Skeletal muscle cell (primary cell): ENCODE results near the gene MYOM1.

ENCODE experiments used
- DNase-seq: peaks from one replicate; pipeline ENCODE4 v3.0.0-alpha.2; 2010; ENCODE audit warnings: low read depth
- H3K4me3 ChIP-seq: 2 replicates; pipeline ENCODE4 v1.5.1; 2011; ENCODE audit warnings: low read depth, mild to moderate bottlenecking, control low read depth, low read length, moderate library complexity

MYOM1 gene

GRCh38 chr18:3219631-3220335 lies at the start of gene MYOM1:
MYOM1 (minus strand) TSS chr18:3219968; CDS start chr18:3215223, 4,745 bp downstream.
- no peak for DNase-seq
- no peak within 1 kb of the TSS for H3K4me3 ChIP-seq

GRCh38 chr18:3269241-3269913 lies 49.6 kb upstream of the MYOM1 start:
- DNase-seq: no peak
- H3K4me3 ChIP-seq: no peak overlapping the region

- no peak overlapping the region for H3K4me3 ChIP-seq
- DNase-seq: no peak
Measured at GRCh38 chr18:3268306-3268705, 48.5 kb upstream of the MYOM1 start.

GRCh38 chr18:3266062-3266608 lies 46.4 kb upstream of the MYOM1 start:
- no peak overlapping the region for H3K4me3 ChIP-seq
- DNase-seq: no peak

GRCh38 chr18:3265564-3266033 lies 45.8 kb upstream of the MYOM1 start:
- no peak for DNase-seq
- no peak overlapping the region for H3K4me3 ChIP-seq

GRCh38 chr18:3264362-3264761 lies 44.6 kb upstream of the MYOM1 start:
- H3K4me3 ChIP-seq: no peak overlapping the region
- no peak for DNase-seq

- no peak for DNase-seq
- H3K4me3 ChIP-seq: peak overlapping the region; percentile 87
Measured at GRCh38 chr18:3263132-3263700, 43.4 kb upstream of the MYOM1 start.

- peak overlapping the region; percentile 87 for H3K4me3 ChIP-seq
- no peak for DNase-seq
Measured at GRCh38 chr18:3262234-3263131, 42.7 kb upstream of the MYOM1 start.

- no peak for DNase-seq
- H3K4me3 ChIP-seq: peak within 1 kb of the TSS; percentile 87
Measured at GRCh38 chr18:3261373-3262233, 41.8 kb upstream of the MYOM1 start, which contains the start of gene MYL12B. MYL12B (plus strand) TSS chr18:3262133; CDS start chr18:3272899, 10,766 bp downstream.

GRCh38 chr18:3260995-3261372 lies 41.2 kb upstream of the MYOM1 start:
- no peak for DNase-seq
- peak overlapping the region; percentile 87 for H3K4me3 ChIP-seq

- no peak overlapping the region for H3K4me3 ChIP-seq
- no peak for DNase-seq
Measured at GRCh38 chr18:3257627-3258120, 37.9 kb upstream of the MYOM1 start.

- DNase-seq: no peak
Measured at GRCh38 chr18:3256693-3257626, 37.2 kb upstream of the MYOM1 start.

GRCh38 chr18:3255611-3256165 lies 35.9 kb upstream of the MYOM1 start:
- no peak overlapping the region for H3K4me3 ChIP-seq
- no peak for DNase-seq

More at GRCh38 chr18:3256693-3257626, 37.2 kb upstream of the MYOM1 start:
- no peak overlapping the region for H3K4me3 ChIP-seq

GRCh38 chr18:3254725-3255124 lies 35.0 kb upstream of the MYOM1 start:
- no peak for DNase-seq

GRCh38 chr18:3252843-3253242 lies 33.1 kb upstream of the MYOM1 start:
- H3K4me3 ChIP-seq: no peak overlapping the region
- no peak for DNase-seq

More at GRCh38 chr18:3254725-3255124, 35.0 kb upstream of the MYOM1 start:
- no peak overlapping the region for H3K4me3 ChIP-seq

GRCh38 chr18:3251963-3252277 lies 32.2 kb upstream of the MYOM1 start:
- DNase-seq: no peak
- H3K4me3 ChIP-seq: no peak overlapping the region
